Hepatocyte (in vitro differentiated cells): ENCODE measurements around the gene CSKMT.

Experiments
- EZH2phosphoT487 ChIP-seq: fragments of 200-600 bp; sonication (generic); IDR thresholded peaks from one replicate; pipeline ENCODE4 v1.6.1; 2018; ENCODE audit warnings: antibody characterized with exemption, mild to moderate bottlenecking, low read depth, moderate library complexity; ENCODE audit not compliant: unreplicated experiment, severe bottlenecking
- TF ChIP-seq, protein P1 (sequence below): fragments of 200-600 bp; sonication (generic); IDR thresholded peaks from 2 replicates; pipeline ENCODE4 v1.5.1; 2016; ENCODE audit warnings: antibody characterized with exemption, mild to moderate bottlenecking; ENCODE audit not compliant: poor library complexity

DNA sequence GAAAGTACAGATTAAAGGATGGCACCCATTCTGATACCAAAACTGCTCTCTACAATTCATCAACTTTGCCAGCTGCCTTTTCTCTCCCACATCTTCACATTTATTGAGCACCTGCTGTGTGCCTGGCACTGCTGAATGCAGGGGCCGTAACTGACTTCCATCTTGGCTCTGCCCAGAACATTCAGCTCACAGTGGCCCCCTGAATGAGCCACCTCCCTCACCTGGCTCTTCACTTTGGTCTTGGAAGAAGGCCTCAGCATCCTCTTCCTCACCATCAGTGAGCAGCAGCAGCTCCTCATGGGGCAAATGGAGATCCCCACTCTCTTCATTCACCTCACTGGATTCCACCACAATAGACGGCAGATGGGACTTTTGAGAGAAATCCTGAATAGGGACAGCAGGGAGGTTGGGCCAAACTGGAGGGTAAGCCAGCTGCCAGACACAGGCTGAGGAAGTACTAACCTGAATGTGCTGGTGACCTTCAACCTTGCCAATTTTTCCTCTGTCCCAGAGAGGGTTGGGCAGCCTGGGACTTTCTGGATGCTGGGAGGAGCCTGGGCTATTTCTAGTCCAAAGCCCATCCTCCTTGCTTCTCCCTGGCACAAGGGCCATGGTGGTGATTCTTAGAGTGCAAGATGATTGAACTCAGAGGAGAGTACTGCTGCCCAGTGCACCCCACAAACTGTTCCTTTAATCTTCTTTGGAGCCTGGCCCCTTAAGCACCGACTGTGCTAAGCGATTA lies 4.5 kb downstream of the CSKMT start:
- TF ChIP-seq, protein P1, sequence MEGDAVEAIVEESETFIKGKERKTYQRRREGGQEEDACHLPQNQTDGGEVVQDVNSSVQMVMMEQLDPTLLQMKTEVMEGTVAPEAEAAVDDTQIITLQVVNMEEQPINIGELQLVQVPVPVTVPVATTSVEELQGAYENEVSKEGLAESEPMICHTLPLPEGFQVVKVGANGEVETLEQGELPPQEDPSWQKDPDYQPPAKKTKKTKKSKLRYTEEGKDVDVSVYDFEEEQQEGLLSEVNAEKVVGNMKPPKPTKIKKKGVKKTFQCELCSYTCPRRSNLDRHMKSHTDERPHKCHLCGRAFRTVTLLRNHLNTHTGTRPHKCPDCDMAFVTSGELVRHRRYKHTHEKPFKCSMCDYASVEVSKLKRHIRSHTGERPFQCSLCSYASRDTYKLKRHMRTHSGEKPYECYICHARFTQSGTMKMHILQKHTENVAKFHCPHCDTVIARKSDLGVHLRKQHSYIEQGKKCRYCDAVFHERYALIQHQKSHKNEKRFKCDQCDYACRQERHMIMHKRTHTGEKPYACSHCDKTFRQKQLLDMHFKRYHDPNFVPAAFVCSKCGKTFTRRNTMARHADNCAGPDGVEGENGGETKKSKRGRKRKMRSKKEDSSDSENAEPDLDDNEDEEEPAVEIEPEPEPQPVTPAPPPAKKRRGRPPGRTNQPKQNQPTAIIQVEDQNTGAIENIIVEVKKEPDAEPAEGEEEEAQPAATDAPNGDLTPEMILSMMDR = no peak
- no peak for TF ChIP-seq EZH2phosphoT487
